SK-N-SH (cell line): ENCODE results near the gene EXOC4.

Experiments
- ELF1 ChIP-seq: IDR thresholded peaks from 2 replicates; pipeline ENCODE4 v1.4.0; 2012
- EZH2phosphoT487 ChIP-seq: fragments of 200-600 bp; sonication (generic); IDR thresholded peaks from 2 replicates; pipeline ENCODE4 v1.6.1; 2017; ENCODE audit warnings: low read depth, mixed run types, mild to moderate bottlenecking, antibody characterized with exemption, moderate library complexity, borderline replicate concordance
- FOXJ3 ChIP-seq: sonication (generic); formaldehyde crosslinking; IDR thresholded peaks from 2 replicates; pipeline ENCODE4 v1.5.1; 2020; ENCODE audit warnings: mild to moderate bottlenecking, missing genetic modification reagents
- MAX ChIP-seq: IDR thresholded peaks from 2 replicates; pipeline ENCODE4 v1.4.0; 2012; ENCODE audit warnings: low read depth
- MXI1 ChIP-seq: IDR thresholded peaks from 2 replicates; pipeline ENCODE4 v1.6.1; 2012; ENCODE audit warnings: mild to moderate bottlenecking, low read depth, low read length, improper control_type of control experiment
- POLR2AphosphoS5 ChIP-seq: IDR thresholded peaks from 2 replicates; pipeline ENCODE4 v1.6.1; 2012; ENCODE audit warnings: low read depth, low read length
- TF ChIP-seq, protein P1 (sequence below): fragments of 200-600 bp; sonication (generic); IDR thresholded peaks from 2 replicates; pipeline ENCODE4 v1.6.1; 2017; ENCODE audit warnings: antibody characterized with exemption, mild to moderate bottlenecking, moderate library complexity
- TF ChIP-seq, protein P2 (sequence below): IDR thresholded peaks from 2 replicates; pipeline ENCODE4 v1.4.0; 2012; ENCODE audit warnings: low read depth, borderline replicate concordance

- TF ChIP-seq EZH2phosphoT487, result no peak
- no peak for TF ChIP-seq MAX
- TF ChIP-seq, protein P1, sequence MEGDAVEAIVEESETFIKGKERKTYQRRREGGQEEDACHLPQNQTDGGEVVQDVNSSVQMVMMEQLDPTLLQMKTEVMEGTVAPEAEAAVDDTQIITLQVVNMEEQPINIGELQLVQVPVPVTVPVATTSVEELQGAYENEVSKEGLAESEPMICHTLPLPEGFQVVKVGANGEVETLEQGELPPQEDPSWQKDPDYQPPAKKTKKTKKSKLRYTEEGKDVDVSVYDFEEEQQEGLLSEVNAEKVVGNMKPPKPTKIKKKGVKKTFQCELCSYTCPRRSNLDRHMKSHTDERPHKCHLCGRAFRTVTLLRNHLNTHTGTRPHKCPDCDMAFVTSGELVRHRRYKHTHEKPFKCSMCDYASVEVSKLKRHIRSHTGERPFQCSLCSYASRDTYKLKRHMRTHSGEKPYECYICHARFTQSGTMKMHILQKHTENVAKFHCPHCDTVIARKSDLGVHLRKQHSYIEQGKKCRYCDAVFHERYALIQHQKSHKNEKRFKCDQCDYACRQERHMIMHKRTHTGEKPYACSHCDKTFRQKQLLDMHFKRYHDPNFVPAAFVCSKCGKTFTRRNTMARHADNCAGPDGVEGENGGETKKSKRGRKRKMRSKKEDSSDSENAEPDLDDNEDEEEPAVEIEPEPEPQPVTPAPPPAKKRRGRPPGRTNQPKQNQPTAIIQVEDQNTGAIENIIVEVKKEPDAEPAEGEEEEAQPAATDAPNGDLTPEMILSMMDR, result no peak
- TF ChIP-seq FOXJ3 (CRISPR knock-in tag), result no peak
- TF ChIP-seq POLR2AphosphoS5, result no peak
- no peak for TF ChIP-seq ELF1
- no peak for TF ChIP-seq MXI1
- TF ChIP-seq, protein P2, sequence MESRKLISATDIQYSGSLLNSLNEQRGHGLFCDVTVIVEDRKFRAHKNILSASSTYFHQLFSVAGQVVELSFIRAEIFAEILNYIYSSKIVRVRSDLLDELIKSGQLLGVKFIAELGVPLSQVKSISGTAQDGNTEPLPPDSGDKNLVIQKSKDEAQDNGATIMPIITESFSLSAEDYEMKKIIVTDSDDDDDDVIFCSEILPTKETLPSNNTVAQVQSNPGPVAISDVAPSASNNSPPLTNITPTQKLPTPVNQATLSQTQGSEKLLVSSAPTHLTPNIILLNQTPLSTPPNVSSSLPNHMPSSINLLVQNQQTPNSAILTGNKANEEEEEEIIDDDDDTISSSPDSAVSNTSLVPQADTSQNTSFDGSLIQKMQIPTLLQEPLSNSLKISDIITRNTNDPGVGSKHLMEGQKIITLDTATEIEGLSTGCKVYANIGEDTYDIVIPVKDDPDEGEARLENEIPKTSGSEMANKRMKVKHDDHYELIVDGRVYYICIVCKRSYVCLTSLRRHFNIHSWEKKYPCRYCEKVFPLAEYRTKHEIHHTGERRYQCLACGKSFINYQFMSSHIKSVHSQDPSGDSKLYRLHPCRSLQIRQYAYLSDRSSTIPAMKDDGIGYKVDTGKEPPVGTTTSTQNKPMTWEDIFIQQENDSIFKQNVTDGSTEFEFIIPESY, result no peak
Observed at GRCh38 chr7:133511708-133512107, 258.8 kb downstream of the EXOC4 start.
